T-helper 1 cell treated with Interleukin-12 subunit alpha and Interleukin-12 subunit beta and Interleukin-4 antibody, amounts not matched to agents 30 ng/mL and 1 ng/mL, for 36 hours (primary cell): ENCODE measurements around the gene ABCC1. TPM values are rescaled to one million over a fixed set of nuclear protein-coding genes. Genes with fewer than 3 reads are reported as not detected.
"Not testable (repeated sequence)": the region's sequence is repeated elsewhere in the genome, so short reads cannot be mapped to it uniquely, and the experiment has no call there.

Experiments
- intact Hi-C: fragments of 100-400 bp; cut with micrococcal nuclease; formaldehyde crosslinking; loops from one replicate; pipeline ENCODE4 v1.15.1; 2024
- total RNA-seq: library from RNA; stranded (reverse); gene quantifications from 2 replicates; pipeline ENCODE4 v1.2.3, GENCODE V29; 2022

The ABCC1 gene
- total RNA-seq, 1 donor from 2014 or later, result 107 TPM

GRCh38 chr16:16176328-16176727, 226.9 kb downstream of the ABCC1 start:
- intact Hi-C loops, result no loop called here

GRCh38 chr16:16178455-16179162, 229.2 kb downstream of the ABCC1 start:
- intact Hi-C loops, result no loop called here

GRCh38 chr16:16181748-16182147, 232.3 kb downstream of the ABCC1 start:
- intact Hi-C loops, result not testable (repeated sequence)

- intact Hi-C loops, result no loop called here
These were observed 233.5 kb downstream of the ABCC1 start for GRCh38 chr16:16182918-16183317.

- intact Hi-C loops, result no loop called here
These were observed 234.1 kb downstream of the ABCC1 start for GRCh38 chr16:16183562-16183961.

GRCh38 chr16:16184594-16184993, 235.2 kb downstream of the ABCC1 start:
- intact Hi-C loops, result no loop called here

GRCh38 chr16:16185095-16185494, 235.7 kb downstream of the ABCC1 start:
- intact Hi-C loops, result no loop called here

GRCh38 chr16:16186820-16187219, 237.4 kb downstream of the ABCC1 start:
- intact Hi-C loops, result loop anchor here (2.0 kb wide), 1 partner anchor 420 kb away; no protein-coding TSS in a partner anchor

GRCh38 chr16:16188827-16189226, 239.4 kb downstream of the ABCC1 start:
- intact Hi-C loops, result no loop called here

GRCh38 chr16:16189842-16190241, 240.4 kb downstream of the ABCC1 start:
- intact Hi-C loops, result loop anchor here (10.0 kb wide), 1 partner anchor 355 kb away; no protein-coding TSS in a partner anchor

- intact Hi-C loops, result loop anchor here (10.0 kb wide), 1 partner anchor 356 kb away; no protein-coding TSS in a partner anchor
These were observed 241.1 kb downstream of the ABCC1 start for GRCh38 chr16:16190546-16190945.

- intact Hi-C loops, result loop anchor here (10.0 kb wide), 1 partner anchor 356 kb away; no protein-coding TSS in a partner anchor
These were observed 241.6 kb downstream of the ABCC1 start for GRCh38 chr16:16190966-16191365.

GRCh38 chr16:16191493-16192167, 242.2 kb downstream of the ABCC1 start:
- intact Hi-C loops, result loop anchor here (10.0 kb wide), 1 partner anchor 357 kb away; no protein-coding TSS in a partner anchor

Other genes starting within 250 kb of the ABCC1 start
- gene MYH11, start 92.6 kb upstream of the ABCC1 start, total RNA-seq, result not detected in 2 replicates
- 43.7 and 46.5 TPM in 2 replicates for gene CEP20, start 61.0 kb upstream of the ABCC1 start, total RNA-seq